NCI-H526 treated with DMSO at 0.1 percent for 48 hours (cell line): ENCODE measurements around the gene ACAD9.

ENCODE experiments used
- DNase-seq: peaks from one replicate; lab custom pipeline; 2025; lab: John Stamatoyannopoulos, UW

Gene ACAD9

GRCh38 chr3:128935922-128936321, 56.5 kb downstream of the ACAD9 start:
- no peak for DNase-seq

- no peak for DNase-seq
Observed at GRCh38 chr3:128936341-128936740, 56.9 kb downstream of the ACAD9 start.

GRCh38 chr3:128940252-128940651, 60.8 kb downstream of the ACAD9 start:
- DNase-seq: no peak

GRCh38 chr3:128942161-128942952, 62.9 kb downstream of the ACAD9 start:
- no peak for DNase-seq

GRCh38 chr3:128945041-128945877, 65.8 kb downstream of the ACAD9 start:
- DNase-seq: no peak

- DNase-seq: no peak
Observed at GRCh38 chr3:128945878-128946175, 66.4 kb downstream of the ACAD9 start.

- no peak for DNase-seq
Observed at GRCh38 chr3:128946411-128946810, 67.0 kb downstream of the ACAD9 start.

- DNase-seq: no peak
Observed at GRCh38 chr3:128949158-128949557, 69.7 kb downstream of the ACAD9 start.

GRCh38 chr3:128950223-128950938, 71.0 kb downstream of the ACAD9 start:
- no peak for DNase-seq

- no peak for DNase-seq
Observed at GRCh38 chr3:128956440-128956839, 77.0 kb downstream of the ACAD9 start.
